Vagina (tissue), 2 donors: ENCODE measurements around the gene TMEM141. TPM values are rescaled to one million over a fixed set of nuclear protein-coding genes. Genes with fewer than 3 reads are reported as not detected.
"Not testable (repeated sequence)": the region's sequence is repeated elsewhere in the genome, so short reads cannot be mapped to it uniquely, and the experiment has no call there.

Experiments used
- DNase-seq, 2 donors: peaks; one replicate each; pipeline ENCODE4 v3.0.0-alpha.2; 2017; ENCODE audit errors: extremely low spot score in 2 of 2
- H3K27ac ChIP-seq: fragments of 200-600 bp; sonication (generic); one replicate; pipeline ENCODE4 v1.5.1; 2019
- H3K27me3 ChIP-seq: fragments of 200-600 bp; sonication (generic); one replicate; pipeline ENCODE4 v1.5.1; 2019
- H3K36me3 ChIP-seq, 2 donors: fragments of 200-600 bp; sonication (generic); one replicate each; pipeline ENCODE4 v1.5.1; 2017 to 2019
- H3K4me1 ChIP-seq: fragments of 200-600 bp; sonication (generic); one replicate; pipeline ENCODE4 v1.5.1; 2019
- H3K4me3 ChIP-seq, 2 donors: fragments of 200-600 bp; sonication (generic); 1 replicate in 1 of 2; 2 replicates in 1 of 2; pipeline ENCODE4 v1.5.1; 2016 to 2019
- H3K9me3 ChIP-seq: fragments of 200-600 bp; sonication (generic); one replicate; pipeline ENCODE4 v1.5.1; 2019
- CTCF ChIP-seq, 3 experiments: fragments of 450-650 bp in 2 of 3; fragments of 200-600 bp in 1 of 3; sonication (generic) in 1 of 3; IDR thresholded peaks; one replicate each; pipeline ENCODE4 v1.5.1; 2017 to 2019; ENCODE audit warnings: antibody characterized with exemption in 3 of 3, mild to moderate bottlenecking in 2 of 3, moderate library complexity in 2 of 3
- POLR2A ChIP-seq, 2 donors: fragments of 450-650 bp; IDR thresholded peaks; one replicate each; pipeline ENCODE4 v1.6.1; 2017; ENCODE audit warnings: antibody characterized with exemption in 2 of 2, mild to moderate bottlenecking in 2 of 2, moderate library complexity in 2 of 2
- POLR2AphosphoS5 ChIP-seq, 2 donors: sonication (generic); formaldehyde crosslinking; IDR thresholded peaks; one replicate each; pipeline ENCODE4 v1.9.0; 2017; ENCODE audit warnings: antibody characterized with exemption in 2 of 2, mild to moderate bottlenecking in 2 of 2, low read depth in 1 of 2; ENCODE audit not compliant: insufficient read depth in 1 of 2
- intact Hi-C: fragments of 100-400 bp; cut with DNase I; formaldehyde crosslinking; loops from one replicate; pipeline ENCODE4 v1.15.1; 2023
- total RNA-seq: library from RNA; depleted of rRNA; stranded (reverse); fragments of >200 nt; gene quantifications from one replicate; pipeline ENCODE4 v1.2.3, GENCODE V29; 2016

The TMEM141 gene
- total RNA-seq, 1 donor from 2014 or later, result 64.1 TPM

- no peak for DNase-seq
- H3K9me3 ChIP-seq, result no peaks in the 10 kb centered on the region
- H3K4me1 ChIP-seq, result peaks cover 39% of the 10 kb centered on the region
- TF ChIP-seq CTCF (IDR thresholded peaks at IDR 0.05), result no peak
- TF ChIP-seq POLR2AphosphoS5 (IDR thresholded peaks at IDR 0.05; ENCODE audit: insufficient read depth in 1 of 2, low read depth in 1 of 2), result no peak
- no peak for TF ChIP-seq POLR2A (IDR thresholded peaks at IDR 0.05)
- no peaks in the 10 kb centered on the region for H3K27me3 ChIP-seq
- intact Hi-C loops, result no loop called here
- no peak overlapping the region for H3K4me3 ChIP-seq
- no peaks in the 10 kb centered on the region for H3K36me3 ChIP-seq
- H3K27ac ChIP-seq, result no peak overlapping the region
Measured at GRCh38 chr9:136795000-136795348, 3.8 kb downstream of the TMEM141 start.

GRCh38 chr9:136796238-136796774, 5.2 kb downstream of the TMEM141 start, which contains the start of gene CCDC183:
CCDC183 (plus strand) TSS chr9:136796338; CDS start chr9:136796398, 60 bp downstream.
- no peak within 1 kb of the TSS for H3K27ac ChIP-seq
- peaks cover 45% of the 10 kb centered on the region for H3K4me1 ChIP-seq
- no peaks in the 10 kb centered on the region for H3K9me3 ChIP-seq
- H3K4me3 ChIP-seq, result no peak within 1 kb of the TSS
- no peak for DNase-seq
- H3K27me3 ChIP-seq, result no peaks in the 10 kb centered on the region
- H3K36me3 ChIP-seq, result no peaks in the 10 kb centered on the region
- no peak for TF ChIP-seq POLR2AphosphoS5 (IDR thresholded peaks at IDR 0.05; ENCODE audit: insufficient read depth in 1 of 2, low read depth in 1 of 2)
- no peak for TF ChIP-seq POLR2A (IDR thresholded peaks at IDR 0.05)
- no peak for TF ChIP-seq CTCF (IDR thresholded peaks at IDR 0.05)
- intact Hi-C loops, result no loop called here

- H3K4me3 ChIP-seq, H3K36me3 ChIP-seq, intact Hi-C loops, DNase-seq, H3K27ac ChIP-seq, H3K27me3 ChIP-seq, H3K9me3 ChIP-seq: not testable (repeated sequence)
- peaks cover 42% of the 10 kb centered on the region for H3K4me1 ChIP-seq
Measured at GRCh38 chr9:136796775-136797347, 5.7 kb downstream of the TMEM141 start.

GRCh38 chr9:136798708-136799078, 7.5 kb downstream of the TMEM141 start:
- Histone ChIP-seq H3K36me3 (no peaks in the 10 kb centered on the region), H3K4me1 (peaks cover 30% of the 10 kb centered on the region), H3K27ac (no peak overlapping the region), H3K9me3 (no peaks in the 10 kb centered on the region), H3K4me3 (no peak overlapping the region), H3K27me3 (no peaks in the 10 kb centered on the region)
- intact Hi-C loops, result no loop called here
- no peak for TF ChIP-seq CTCF (IDR thresholded peaks at IDR 0.05)
- TF ChIP-seq POLR2A (IDR thresholded peaks at IDR 0.05), result no peak
- no peak for TF ChIP-seq POLR2AphosphoS5 (IDR thresholded peaks at IDR 0.05; ENCODE audit: insufficient read depth in 1 of 2, low read depth in 1 of 2)
- no peak for DNase-seq

GRCh38 chr9:136799079-136799853, 8.1 kb downstream of the TMEM141 start:
- no peaks in the 10 kb centered on the region for H3K9me3 ChIP-seq
- intact Hi-C loops, result no loop called here
- no peak overlapping the region for H3K27ac ChIP-seq
- TF ChIP-seq POLR2A (IDR thresholded peaks at IDR 0.05) (no peak), POLR2AphosphoS5 (IDR thresholded peaks at IDR 0.05; ENCODE audit: insufficient read depth in 1 of 2, low read depth in 1 of 2) (no peak), CTCF (IDR thresholded peaks at IDR 0.05) (no peak)
- DNase-seq, result peak in 1 of 2 donors; percentile 80
- peak overlapping the region; percentile 9 to 36 for H3K4me3 ChIP-seq
- no peaks in the 10 kb centered on the region for H3K27me3 ChIP-seq
- H3K36me3 ChIP-seq, result no peaks in the 10 kb centered on the region
- H3K4me1 ChIP-seq, result peaks cover 30% of the 10 kb centered on the region
